Lower lobe of right lung (tissue), 2 donors: ENCODE results near the gene DDX41. TPM values are rescaled to one million over a fixed set of nuclear protein-coding genes. Genes with fewer than 3 reads are reported as not detected.

Source experiments
- ATAC-seq, 2 donors: fragments of 200-7000 bp; cut with Tn5 transposase; one replicate each; pipeline ENCODE4 v1.9.1; 2020 to 2022; ENCODE audit warnings: mild to moderate bottlenecking in 2 of 2, moderate library complexity in 2 of 2
- DNase-seq: peaks from one replicate; pipeline ENCODE4 v3.0.0-alpha.2; 2020
- H3K27ac ChIP-seq: fragments of 200-600 bp; one replicate; pipeline ENCODE4 v1.8.0; 2022
- H3K27me3 ChIP-seq: fragments of 200-600 bp; one replicate; pipeline ENCODE4 v1.8.0; 2022; ENCODE audit warnings: low read depth
- H3K36me3 ChIP-seq: fragments of 200-600 bp; one replicate; pipeline ENCODE4 v1.8.0; 2022; ENCODE audit warnings: mild to moderate bottlenecking
- H3K4me1 ChIP-seq: fragments of 200-600 bp; one replicate; pipeline ENCODE4 v1.8.0; 2022
- H3K4me3 ChIP-seq: fragments of 200-600 bp; one replicate; pipeline ENCODE4 v1.8.0; 2022; ENCODE audit warnings: mild to moderate bottlenecking
- H3K9me3 ChIP-seq: fragments of 200-600 bp; one replicate; pipeline ENCODE4 v1.8.0; 2022
- CTCF ChIP-seq: fragments of 200-600 bp; IDR thresholded peaks from one replicate; pipeline ENCODE4 v1.8.0; 2022; ENCODE audit warnings: antibody characterized with exemption, mild to moderate bottlenecking
- intact Hi-C: fragments of 100-400 bp; cut with DNase I; formaldehyde crosslinking; loops from one replicate; pipeline ENCODE4 v1.11.0; 2022
- total RNA-seq: library from RNA; stranded (reverse); fragmentation: NEBNext Ultra II Directional; extraction: Animal tissue kit (Norgen Biotek cat#: 25700); gene quantifications from one replicate; pipeline ENCODE4 v1.2.1, GENCODE V29; 2021
- donor health status: DM: no; HTN: yes; CAD: no; lungs with severe emphysema.

The DDX41 gene
- total RNA-seq, 1 donor from 2014 or later = 69.4 TPM

GRCh38 chr5:177468685-177469628 is 47.8 kb downstream of the DDX41 start:
- DNase-seq (no peak), ATAC-seq (no peak)
- Histone ChIP-seq H3K27me3 (peaks cover 11% of the 10 kb centered on the region), H3K27ac (no peak overlapping the region), H3K4me1 (peaks cover 15% of the 10 kb centered on the region), H3K4me3 (no peak overlapping the region), H3K36me3 (peaks cover 29% of the 10 kb centered on the region), H3K9me3 (no peaks in the 10 kb centered on the region)
- intact Hi-C loops = no loop called here
- no peak for TF ChIP-seq CTCF

- Histone ChIP-seq H3K4me3 (no peak overlapping the region), H3K27me3 (peaks cover 11% of the 10 kb centered on the region), H3K4me1 (peaks cover 15% of the 10 kb centered on the region), H3K9me3 (no peaks in the 10 kb centered on the region), H3K27ac (no peak overlapping the region), H3K36me3 (peaks cover 29% of the 10 kb centered on the region)
- intact Hi-C loops = no loop called here
- no peak for TF ChIP-seq CTCF
- DNase-seq (no peak), ATAC-seq (no peak)
These were observed 48.5 kb downstream of the DDX41 start for GRCh38 chr5:177468329-177468684.

- no peak overlapping the region for H3K4me3 ChIP-seq
- no peak for TF ChIP-seq CTCF
- peaks cover 7% of the 10 kb centered on the region for H3K27me3 ChIP-seq
- H3K9me3 ChIP-seq = no peaks in the 10 kb centered on the region
- no peak for DNase-seq
- ATAC-seq = no peak
- no peak overlapping the region for H3K27ac ChIP-seq
- H3K4me1 ChIP-seq = peaks cover 13% of the 10 kb centered on the region
- intact Hi-C loops = no loop called here
- H3K36me3 ChIP-seq = peaks cover 29% of the 10 kb centered on the region
These were observed 49.3 kb downstream of the DDX41 start for GRCh38 chr5:177467436-177467835.

GRCh38 chr5:177466861-177467260 is 49.9 kb downstream of the DDX41 start:
- TF ChIP-seq CTCF = no peak
- Histone ChIP-seq H3K36me3 (peaks cover 29% of the 10 kb centered on the region), H3K27ac (no peak overlapping the region), H3K27me3 (peaks cover 1% of the 10 kb centered on the region), H3K4me1 (peaks cover 13% of the 10 kb centered on the region), H3K4me3 (no peak overlapping the region), H3K9me3 (no peaks in the 10 kb centered on the region)
- ATAC-seq = no peak
- DNase-seq = no peak
- intact Hi-C loops = no loop called here

- Histone ChIP-seq H3K27ac (no peak overlapping the region), H3K36me3 (peaks cover 34% of the 10 kb centered on the region), H3K4me3 (no peak overlapping the region), H3K4me1 (peaks cover 11% of the 10 kb centered on the region), H3K27me3 (no peaks in the 10 kb centered on the region), H3K9me3 (no peaks in the 10 kb centered on the region)
- no peak for TF ChIP-seq CTCF
- DNase-seq = no peak
- no peak for ATAC-seq
- intact Hi-C loops = no loop called here
These were observed 51.7 kb downstream of the DDX41 start for GRCh38 chr5:177465044-177465443.
